MM.1S (cell line): ENCODE measurements around the gene PALM3.

Experiments used
- DNase-seq: peaks from one replicate; pipeline ENCODE4 v3.0.0-alpha.2; 2015
- H2AFZ ChIP-seq: fragments of 300-600 bp; sonication (generic); 2 replicates; pipeline ENCODE4 v1.6.0; 2016; ENCODE audit warnings: antibody characterized with exemption, low read length
- H3F3A ChIP-seq: fragments of 300-600 bp; sonication (generic); 2 replicates; pipeline ENCODE4 v1.6.1; 2016; ENCODE audit warnings: mild to moderate bottlenecking, antibody characterized with exemption, low read length, moderate library complexity, mixed read lengths; ENCODE audit not compliant: insufficient read depth
- H3K27ac ChIP-seq: fragments of 300-600 bp; sonication (generic); 2 replicates; pipeline ENCODE4 v1.5.1; 2016; ENCODE audit warnings: mild to moderate bottlenecking, low read length
- H3K27me3 ChIP-seq: fragments of 300-600 bp; sonication (generic); replicated peaks from 2 replicates; pipeline ENCODE4 v1.6.0; 2016; ENCODE audit warnings: low read length; ENCODE audit not compliant: insufficient read depth
- H3K36me3 ChIP-seq: fragments of 300-600 bp; sonication (generic); replicated peaks from 2 replicates; pipeline ENCODE4 v1.6.1; 2016; ENCODE audit warnings: mild to moderate bottlenecking, low read length, mixed read lengths; ENCODE audit not compliant: insufficient read depth
- H3K4me1 ChIP-seq: fragments of 300-600 bp; sonication (generic); 2 replicates; pipeline ENCODE4 v1.6.1; 2016; ENCODE audit warnings: low read length, mixed read lengths
- H3K4me2 ChIP-seq: fragments of 300-600 bp; sonication (generic); 2 replicates; pipeline ENCODE4 v1.6.0; 2016; ENCODE audit warnings: low read depth, low read length
- H3K4me3 ChIP-seq: fragments of 300-600 bp; sonication (generic); 2 replicates; pipeline ENCODE4 v1.5.1; 2016; ENCODE audit warnings: low read length, mixed read lengths
- H3K79me2 ChIP-seq: fragments of 300-600 bp; sonication (generic); 2 replicates; pipeline ENCODE4 v1.6.1; 2016; ENCODE audit warnings: mixed run types, low read length, mixed read lengths
- H3K9ac ChIP-seq: fragments of 300-600 bp; sonication (generic); 2 replicates; pipeline ENCODE4 v1.6.1; 2016; ENCODE audit warnings: low read length, mixed read lengths
- H3K9me2 ChIP-seq: fragments of 300-600 bp; sonication (generic); replicated peaks from 2 replicates; pipeline ENCODE4 v1.6.1; 2016; ENCODE audit warnings: mild to moderate bottlenecking, low read length, mixed read lengths; ENCODE audit not compliant: insufficient read depth
- H3K9me3 ChIP-seq: fragments of 300-600 bp; sonication (generic); replicated peaks from 2 replicates; pipeline ENCODE4 v1.6.1; 2016; ENCODE audit warnings: mild to moderate bottlenecking, low read length, mixed read lengths; ENCODE audit not compliant: insufficient read depth
- H4K20me1 ChIP-seq: fragments of 300-600 bp; sonication (generic); 2 replicates; pipeline ENCODE4 v1.6.1; 2016; ENCODE audit warnings: mild to moderate bottlenecking, low read length, moderate library complexity, mixed read lengths; ENCODE audit not compliant: insufficient read depth
- CTCF ChIP-seq: fragments of 300-600 bp; sonication (generic); IDR thresholded peaks from 2 replicates; pipeline ENCODE4 v1.5.1; 2016; ENCODE audit warnings: antibody characterized with exemption, low read length, mixed read lengths
- EZH2 ChIP-seq: fragments of 300-600 bp; sonication (generic); optimal IDR thresholded peaks from 2 replicates; pipeline ENCODE3; 2017; ENCODE audit warnings: low read depth, mild to moderate bottlenecking, antibody characterized with exemption, low read length, mixed read lengths
- EZH2phosphoT487 ChIP-seq: fragments of 300-600 bp; sonication (generic); IDR thresholded peaks from 2 replicates; pipeline ENCODE4 v1.6.1; 2018; ENCODE audit warnings: antibody characterized with exemption, low read length

Gene PALM3

GRCh38 chr19:14094854-14095253 is 33.0 kb upstream of the PALM3 start:
- no peaks in the 10 kb centered on the region for H3K9me2 ChIP-seq
- no peaks in the 10 kb centered on the region; the same call in 1 of the 2 replicates for H3F3A ChIP-seq
- H3K4me2 ChIP-seq, result no peak overlapping the region
- DNase-seq, result no peak
- H3K27ac ChIP-seq, result no peak overlapping the region
- H3K9me3 ChIP-seq, result no peaks in the 10 kb centered on the region
- TF ChIP-seq CTCF (no peak), EZH2phosphoT487 (no peak), EZH2 (no peak)
- no peaks in the 10 kb centered on the region for H3K27me3 ChIP-seq
- no peak overlapping the region for H3K9ac ChIP-seq
- no peaks in the 10 kb centered on the region for H3K79me2 ChIP-seq
- no peak overlapping the region for H3K4me3 ChIP-seq
- peaks cover 3% of the 10 kb centered on the region; the same call in 1 of the 2 replicates for H3K4me1 ChIP-seq
- no peaks in the 10 kb centered on the region for H3K36me3 ChIP-seq
- H2AFZ ChIP-seq, result no peak overlapping the region
- H4K20me1 ChIP-seq, result no peaks in the 10 kb centered on the region

GRCh38 chr19:14093117-14093823 is 31.4 kb upstream of the PALM3 start:
- H3K9me2 ChIP-seq, result no peaks in the 10 kb centered on the region
- no peaks in the 10 kb centered on the region; the same call in 1 of the 2 replicates for H3F3A ChIP-seq
- no peaks in the 10 kb centered on the region for H3K36me3 ChIP-seq
- H3K27me3 ChIP-seq, result no peaks in the 10 kb centered on the region
- no peak for TF ChIP-seq CTCF
- TF ChIP-seq EZH2phosphoT487, result no peak
- TF ChIP-seq EZH2, result no peak
- H3K9ac ChIP-seq, result no peak overlapping the region
- H3K4me2 ChIP-seq, result no peak overlapping the region
- no peaks in the 10 kb centered on the region for H4K20me1 ChIP-seq
- H3K27ac ChIP-seq, result no peak overlapping the region
- no peak overlapping the region for H2AFZ ChIP-seq
- no peak for DNase-seq
- H3K4me3 ChIP-seq, result no peak overlapping the region
- H3K4me1 ChIP-seq, result peaks cover 3% of the 10 kb centered on the region; the same call in 1 of the 2 replicates
- H3K79me2 ChIP-seq, result no peaks in the 10 kb centered on the region
- H3K9me3 ChIP-seq, result no peaks in the 10 kb centered on the region

- Histone ChIP-seq H3K27ac (no peak overlapping the region), H3K9me3 (no peaks in the 10 kb centered on the region), H3K9me2 (no peaks in the 10 kb centered on the region), H3K79me2 (no peaks in the 10 kb centered on the region), H3F3A (no peaks in the 10 kb centered on the region; the same call in 1 of the 2 replicates), H3K4me3 (peak overlapping the region; percentile 95), H3K9ac (peak overlapping the region; percentile 78; the same call in 1 of the 2 replicates), H3K4me1 (peaks cover 3% of the 10 kb centered on the region; the same call in 1 of the 2 replicates), H4K20me1 (no peaks in the 10 kb centered on the region), H2AFZ (no peak overlapping the region), H3K36me3 (no peaks in the 10 kb centered on the region), H3K4me2 (peak overlapping the region; percentile 100), H3K27me3 (no peaks in the 10 kb centered on the region)
- no peak for DNase-seq
- TF ChIP-seq EZH2, result no peak
- TF ChIP-seq EZH2phosphoT487, result no peak
- TF ChIP-seq CTCF, result no peak
These were observed 30.1 kb upstream of the PALM3 start for GRCh38 chr19:14091813-14092462.
